Endothelial cell of umbilical vein (primary cell): Measurements from ENCODE around the gene NAP1L4. TPM values are rescaled to one million over a fixed set of nuclear protein-coding genes. Genes with fewer than 3 reads are reported as not detected.

Source experiments
- BruUV-seq: library from RNA; stranded (reverse); fragments of 400-500 nt; replicated peaks from 2 replicates; lab custom pipeline; 2021; lab: Mats Ljungman, UMichigan
- CTCF ChIA-PET: fragments of 300-600, 350-600 bp; sonication (Branson Sonifier 250); formaldehyde crosslinking; loops from one replicate; lab custom pipeline; 2021; ENCODE audit warnings: antibody characterized with exemption, inconsistent platforms; lab: Charles Lee
- POLR2A ChIA-PET: fragments of 300-600, 350-600 bp; sonication (Branson Sonifier 250); formaldehyde crosslinking; loops from one replicate; lab custom pipeline; 2021; ENCODE audit warnings: antibody characterized with exemption, inconsistent platforms; lab: Charles Lee
- DNase-seq: peaks from one replicate; pipeline ENCODE4 v3.0.0-alpha.2; 2011; ENCODE audit warnings: low read depth, low spot score
- FAIRE-seq: peaks from 2 replicates; lab custom pipeline; 2011; peaks lifted over from hg19 to GRCh38; lab: Jason Lieb, UNC
- H2AFZ ChIP-seq: 2 replicates; pipeline ENCODE4 v1.6.0; 2012; ENCODE audit warnings: low read depth, low read length, control low read depth, inconsistent platforms
- H3K27ac ChIP-seq: 2 replicates; pipeline ENCODE4 v1.5.1; 2011; ENCODE audit warnings: low read depth, mild to moderate bottlenecking, control low read depth, low read length, moderate library complexity; ENCODE audit not compliant: insufficient read depth
- H3K27me3 ChIP-seq, 2 experiments: 2 replicates each; pipeline versions ENCODE4 v1.6.0 to v1.6.1; 2011; ENCODE audit warnings: low read length in 2 of 2, mixed read lengths in 1 of 2; ENCODE audit not compliant: control insufficient read depth in 2 of 2, insufficient read depth in 2 of 2
- H3K36me3 ChIP-seq, 2 experiments: 2 replicates in 1 of 2; 3 replicates in 1 of 2; pipeline ENCODE4 v1.5.1; 2011; ENCODE audit warnings: low read length in 2 of 2, mild to moderate bottlenecking in 1 of 2, moderate library complexity in 1 of 2; ENCODE audit not compliant: control insufficient read depth in 2 of 2, insufficient read depth in 2 of 2; ENCODE audit errors: extremely low read depth in 1 of 2
- H3K4me1 ChIP-seq: 3 replicates; pipeline ENCODE4 v1.5.1; 2011; ENCODE audit warnings: mild to moderate bottlenecking, low read length; ENCODE audit not compliant: control insufficient read depth, insufficient read depth; ENCODE audit errors: extremely low read depth
- H3K4me2 ChIP-seq: 2 replicates; pipeline ENCODE4 v1.6.1; 2011; ENCODE audit warnings: low read length, control low read depth, mixed read lengths; ENCODE audit not compliant: insufficient read depth
- H3K4me3 ChIP-seq, 3 experiments: fragments of 200-600 bp in 1 of 3; sonication (generic), shearing (Covaris generic) in 1 of 3; replicated peaks in 1 of 3; 2 replicates each; pipeline ENCODE4 v1.5.1; 2011 to 2016; ENCODE audit warnings: control low read depth in 3 of 3, low read length in 3 of 3, mild to moderate bottlenecking in 2 of 3, inconsistent platforms in 1 of 3, low read depth in 1 of 3, moderate library complexity in 1 of 3; ENCODE audit not compliant: insufficient read depth in 1 of 3
- H3K79me2 ChIP-seq: 2 replicates; pipeline ENCODE4 v1.6.0; 2012; ENCODE audit warnings: low read length, inconsistent platforms; ENCODE audit not compliant: control insufficient read depth, insufficient read depth
- H3K9ac ChIP-seq: replicated peaks from 2 replicates; pipeline ENCODE3; 2011; ENCODE audit warnings: low read length, control low read depth; ENCODE audit not compliant: insufficient read depth; ENCODE audit errors: extremely low read depth
- H3K9me1 ChIP-seq: replicated peaks from 3 replicates; pipeline ENCODE4 v1.6.0; 2011; ENCODE audit warnings: mild to moderate bottlenecking, low read length; ENCODE audit not compliant: control insufficient read depth, insufficient read depth; ENCODE audit errors: extremely low read depth
- H3K9me3 ChIP-seq: replicated peaks from 2 replicates; pipeline ENCODE4 v1.5.1; 2012; ENCODE audit warnings: low read length, inconsistent platforms; ENCODE audit not compliant: control insufficient read depth, insufficient read depth
- H4K20me1 ChIP-seq: replicated peaks from 2 replicates; pipeline ENCODE3; 2011; ENCODE audit warnings: mild to moderate bottlenecking, low read length; ENCODE audit not compliant: control insufficient read depth, insufficient read depth; ENCODE audit errors: extremely low read depth
- FOS ChIP-seq: IDR thresholded peaks from 2 replicates; pipeline ENCODE4 v1.6.1; 2011; ENCODE audit warnings: mild to moderate bottlenecking, low read length, moderate library complexity, borderline replicate concordance; ENCODE audit not compliant: insufficient read depth
- MYC ChIP-seq: IDR thresholded peaks from one replicate; pipeline ENCODE4 v1.6.1; 2011; ENCODE audit warnings: mild to moderate bottlenecking, low read depth, low read length
- POLR2A ChIP-seq: IDR thresholded peaks from 2 replicates; pipeline ENCODE4 v1.6.1; 2012; ENCODE audit warnings: low read depth, mild to moderate bottlenecking, control low read depth, low read length
- dilution Hi-C: fragments of 300-500 bp; cut with MboI; formaldehyde crosslinking; loops from one replicate; pipeline ENCODE4 v1.15.0; 2019; ENCODE audit warnings: low sequenced_read_pairs; ENCODE audit not compliant: extremely low pct_ligation_motif_present
- intact Hi-C: fragments of 100-400 bp; cut with micrococcal nuclease; formaldehyde crosslinking; loops from one replicate; pipeline ENCODE4 v1.10.0; 2022
- polyA plus RNA-seq, 4 experiments: library from polyadenylated mRNA; depleted of rRNA in 3 of 4; stranded (reverse) in 3 of 4; unstranded in 1 of 4; fragments of >200 nt; gene quantifications; 2 replicates each; pipeline versions ENCODE4 v1.2.1 to v1.2.3, GENCODE V29; 2011 to 2012; ENCODE audit warnings: missing spikeins in 1 of 4
- total RNA-seq: library from RNA; stranded (reverse); gene quantifications from 2 replicates; pipeline ENCODE4 v1.2.3, GENCODE V29; 2021
- TF ChIP-seq, protein P1 (sequence below), 2 donors: IDR thresholded peaks; 1 replicate in 1 of 2; 2 replicates in 1 of 2; pipeline ENCODE4 v1.5.1; 2011; ENCODE audit warnings: low read length in 2 of 2, mild to moderate bottlenecking in 2 of 2, moderate library complexity in 2 of 2, control low read depth in 1 of 2, inconsistent platforms in 1 of 2, low read depth in 1 of 2; ENCODE audit not compliant: insufficient read depth in 1 of 2; ENCODE audit errors: extremely low read depth in 1 of 2
- TF ChIP-seq, protein P2 (sequence below): IDR thresholded peaks from 2 replicates; pipeline ENCODE4 v1.6.1; 2011; ENCODE audit not compliant: insufficient read depth, insufficient read length

Gene NAP1L4
- total and polyA plus RNA-seq, 2 donors (not counting 3 experiments of a cell fraction or from before 2014, with no cell fraction given), result 100.0 to 177 TPM

DNA sequence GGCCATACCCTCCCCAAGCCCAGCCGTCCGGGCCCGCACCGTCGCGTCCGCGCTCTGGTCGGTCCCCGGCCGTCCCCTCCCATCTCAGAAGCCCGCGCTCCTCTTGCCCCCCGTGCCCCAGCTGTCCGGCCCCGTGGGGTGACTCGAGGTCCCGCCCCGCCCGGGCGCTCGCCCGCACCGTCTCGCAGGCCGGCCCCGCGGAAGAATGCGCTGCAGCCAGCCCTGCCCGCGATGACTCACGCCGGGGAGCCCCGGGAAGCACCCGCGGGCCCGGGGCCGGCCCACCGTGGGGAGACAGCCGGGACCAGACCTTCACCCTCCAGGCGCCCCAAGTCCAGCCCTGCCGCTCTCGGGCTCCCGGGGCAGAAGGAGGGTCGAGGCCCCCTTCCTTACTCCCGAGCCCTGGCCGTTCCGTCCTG, 62.6 kb downstream of the NAP1L4 start:
- Histone ChIP-seq H3K9ac (peak overlapping the region; percentile 68), H3K79me2 (peaks cover 28% of the 10 kb centered on the region), H3K9me1 (no peaks in the 10 kb centered on the region), H3K4me1 (peaks cover 26% of the 10 kb centered on the region), H4K20me1 (no peaks in the 10 kb centered on the region), H3K27ac (peak overlapping the region; percentile 78), H3K27me3 (no peaks in the 10 kb centered on the region), H3K9me3 (no peaks in the 10 kb centered on the region), H3K4me3 (peak overlapping the region in 2 of 3 experiments; percentile 37 to 50), H2AFZ (peak overlapping the region; percentile 79), H3K4me2 (peak overlapping the region; percentile 79), H3K36me3 (no peaks in the 10 kb centered on the region)
- dilution Hi-C loops (no loop called here), intact Hi-C loops (loop anchor here (1.0 kb wide), 1 partner anchor 31 kb away; no protein-coding TSS in a partner anchor)
- FAIRE-seq, result peak; percentile 77
- TF ChIP-seq MYC, result no peak
- TF ChIP-seq, protein P1, sequence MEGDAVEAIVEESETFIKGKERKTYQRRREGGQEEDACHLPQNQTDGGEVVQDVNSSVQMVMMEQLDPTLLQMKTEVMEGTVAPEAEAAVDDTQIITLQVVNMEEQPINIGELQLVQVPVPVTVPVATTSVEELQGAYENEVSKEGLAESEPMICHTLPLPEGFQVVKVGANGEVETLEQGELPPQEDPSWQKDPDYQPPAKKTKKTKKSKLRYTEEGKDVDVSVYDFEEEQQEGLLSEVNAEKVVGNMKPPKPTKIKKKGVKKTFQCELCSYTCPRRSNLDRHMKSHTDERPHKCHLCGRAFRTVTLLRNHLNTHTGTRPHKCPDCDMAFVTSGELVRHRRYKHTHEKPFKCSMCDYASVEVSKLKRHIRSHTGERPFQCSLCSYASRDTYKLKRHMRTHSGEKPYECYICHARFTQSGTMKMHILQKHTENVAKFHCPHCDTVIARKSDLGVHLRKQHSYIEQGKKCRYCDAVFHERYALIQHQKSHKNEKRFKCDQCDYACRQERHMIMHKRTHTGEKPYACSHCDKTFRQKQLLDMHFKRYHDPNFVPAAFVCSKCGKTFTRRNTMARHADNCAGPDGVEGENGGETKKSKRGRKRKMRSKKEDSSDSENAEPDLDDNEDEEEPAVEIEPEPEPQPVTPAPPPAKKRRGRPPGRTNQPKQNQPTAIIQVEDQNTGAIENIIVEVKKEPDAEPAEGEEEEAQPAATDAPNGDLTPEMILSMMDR (IDR thresholded peaks at IDR 0.05; ENCODE audit: extremely low read depth in 1 of 2, insufficient read depth in 1 of 2, low read depth in 1 of 2, low read length in 2 of 2), result no peak
- TF ChIP-seq, protein P2, sequence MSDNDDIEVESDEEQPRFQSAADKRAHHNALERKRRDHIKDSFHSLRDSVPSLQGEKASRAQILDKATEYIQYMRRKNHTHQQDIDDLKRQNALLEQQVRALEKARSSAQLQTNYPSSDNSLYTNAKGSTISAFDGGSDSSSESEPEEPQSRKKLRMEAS, result no peak
- TF ChIP-seq POLR2A, result no peak
- TF ChIP-seq FOS, result peak; percentile 68
- ChIA-PET POLR2A (interaction anchor here (0.8 to 2.1 kb wide), 13 partner anchors 11 to 397 kb away, joined by 3 to 13 read pairs (median 4); partner anchors contain the start of genes CDKN1C and NAP1L4), CTCF (interaction anchor here (0.6 to 3.1 kb wide), 22 partner anchors 9 to 479 kb away, joined by 3 to 46 read pairs (median 6); partner anchors contain the start of genes NAP1L4 and ZNF195)
- DNase-seq, result peak; percentile 68
- BruUV-seq, result no TSS peak
